H9 (cell line): ENCODE results near the gene CASP8. TPM values are rescaled to one million over a fixed set of nuclear protein-coding genes. Genes with fewer than 3 reads are reported as not detected.

Source experiments
- DNase-seq: peaks from one replicate; pipeline ENCODE4 v3.0.0-alpha.2; 2017
- H2AFZ ChIP-seq: one replicate; pipeline ENCODE4 v1.6.1; 2013; ENCODE audit warnings: mild to moderate bottlenecking, low read length, control low read depth, moderate library complexity
- H2AK5ac ChIP-seq: 2 replicates; pipeline ENCODE4 v1.6.1; 2013; ENCODE audit warnings: low read length, control low read depth, mixed read lengths; ENCODE audit not compliant: insufficient read length
- H2BK120ac ChIP-seq: one replicate; pipeline ENCODE4 v1.6.1; 2013; ENCODE audit warnings: low read depth, mild to moderate bottlenecking, low read length, control low read depth, inconsistent platforms; ENCODE audit not compliant: poor library complexity, severe bottlenecking
- H2BK12ac ChIP-seq: 2 replicates; pipeline ENCODE4 v1.6.1; 2013; ENCODE audit warnings: low read length, control low read depth, mixed read lengths, low read depth; ENCODE audit not compliant: insufficient read length
- H2BK15ac ChIP-seq: 2 replicates; pipeline ENCODE4 v1.6.1; 2013; ENCODE audit warnings: low read depth, low read length, control low read depth
- H2BK20ac ChIP-seq: one replicate; pipeline ENCODE4 v1.6.1; 2013; ENCODE audit warnings: low read depth, mild to moderate bottlenecking, low read length, control low read depth, inconsistent platforms; ENCODE audit not compliant: poor library complexity, severe bottlenecking
- H2BK5ac ChIP-seq: 2 replicates; pipeline ENCODE4 v1.6.1; 2013; ENCODE audit warnings: low read length, control low read depth, mixed read lengths; ENCODE audit not compliant: insufficient read length
- H3K14ac ChIP-seq: 2 replicates; pipeline ENCODE4 v1.6.1; 2013; ENCODE audit warnings: low read length, control low read depth; ENCODE audit not compliant: insufficient read depth
- H3K18ac ChIP-seq: 2 replicates; pipeline ENCODE4 v1.6.1; 2013; ENCODE audit warnings: low read depth, mild to moderate bottlenecking, mixed read lengths, low read length, control low read depth; ENCODE audit not compliant: insufficient read length
- H3K23ac ChIP-seq: 2 replicates; pipeline ENCODE4 v1.6.1; 2013; ENCODE audit warnings: low read length, control low read depth, mixed read lengths, low read depth; ENCODE audit not compliant: insufficient read length
- H3K23me2 ChIP-seq: 2 replicates; pipeline ENCODE4 v1.6.1; 2013; ENCODE audit warnings: low read depth, mild to moderate bottlenecking, mixed read lengths, low read length, control low read depth; ENCODE audit not compliant: insufficient read length, poor library complexity, severe bottlenecking
- H3K27ac ChIP-seq: 2 replicates; pipeline ENCODE4 v1.5.1; 2013; ENCODE audit warnings: low read length, control low read depth, mixed read lengths, low read depth; ENCODE audit not compliant: insufficient read length
- H3K27me3 ChIP-seq: 2 replicates; pipeline ENCODE4 v1.6.1; 2013; ENCODE audit warnings: low read length, control low read depth, inconsistent platforms; ENCODE audit not compliant: insufficient read depth
- H3K4ac ChIP-seq: 2 replicates; pipeline ENCODE4 v1.6.1; 2013; ENCODE audit warnings: low read depth, mild to moderate bottlenecking, control low read depth, inconsistent platforms, low read length, moderate library complexity
- H3K4me1 ChIP-seq: 2 replicates; pipeline ENCODE4 v1.6.1; 2013; ENCODE audit warnings: low read length, control low read depth, inconsistent platforms; ENCODE audit not compliant: insufficient read depth
- H3K4me2 ChIP-seq: 2 replicates; pipeline ENCODE4 v1.6.1; 2013; ENCODE audit warnings: low read length, control low read depth, mixed read lengths; ENCODE audit not compliant: insufficient read length, insufficient read depth
- H3K56ac ChIP-seq: 2 replicates; pipeline ENCODE4 v1.6.1; 2013; ENCODE audit warnings: low read depth, mild to moderate bottlenecking, mixed read lengths, low read length, control low read depth; ENCODE audit not compliant: insufficient read length
- H3K79me1 ChIP-seq: 2 replicates; pipeline ENCODE4 v1.6.1; 2013; ENCODE audit warnings: low read depth, mild to moderate bottlenecking, moderate library complexity, low read length, control low read depth, inconsistent platforms; ENCODE audit not compliant: insufficient read depth, poor library complexity, severe bottlenecking
- H3K79me2 ChIP-seq: 2 replicates; pipeline ENCODE4 v1.6.1; 2013; ENCODE audit warnings: low read length, control low read depth, inconsistent platforms; ENCODE audit not compliant: insufficient read depth
- H3K9ac ChIP-seq: 2 replicates; pipeline ENCODE4 v1.6.1; 2013; ENCODE audit warnings: low read length, control low read depth, mixed read lengths; ENCODE audit not compliant: insufficient read length; ENCODE audit errors: extremely low read depth
- H3K9me3 ChIP-seq: one replicate; pipeline ENCODE4 v1.6.1; 2013; ENCODE audit warnings: low read depth, low read length, inconsistent platforms; ENCODE audit not compliant: control insufficient read depth
- H3T11ph ChIP-seq: one replicate; pipeline ENCODE4 v1.6.1; 2013; ENCODE audit warnings: mild to moderate bottlenecking, low read length, control low read depth, inconsistent platforms
- H4K20me1 ChIP-seq: one replicate; pipeline ENCODE4 v1.6.1; 2013; ENCODE audit not compliant: control insufficient read depth, insufficient read length, insufficient read depth
- H4K5ac ChIP-seq: 2 replicates; pipeline ENCODE4 v1.6.1; 2013; ENCODE audit warnings: low read depth, mild to moderate bottlenecking, mixed read lengths, low read length, control low read depth; ENCODE audit not compliant: insufficient read length
- H4K8ac ChIP-seq: replicated peaks from 2 replicates; pipeline ENCODE4 v1.6.1; 2013; ENCODE audit warnings: low read length, control low read depth, mixed read lengths, low read depth; ENCODE audit not compliant: insufficient read length
- H4K91ac ChIP-seq: 2 replicates; pipeline ENCODE4 v1.6.1; 2013; ENCODE audit warnings: low read depth, mild to moderate bottlenecking, moderate library complexity, mixed read lengths, low read length, control low read depth; ENCODE audit not compliant: insufficient read length
- H3K27ac Mint-ChIP-seq, 3 experiments: 2 replicates in 2 of 3; 3 replicates in 1 of 3; pipeline ENCODE4 v1.8.0; 2020 to 2021; ENCODE audit warnings: mixed read lengths in 3 of 3, mild to moderate bottlenecking in 1 of 3, moderate library complexity in 1 of 3
- H3K27me3 Mint-ChIP-seq: 2 replicates; pipeline ENCODE4 v1.8.0; 2021; ENCODE audit warnings: low read depth, mild to moderate bottlenecking, moderate library complexity, mixed read lengths
- H3K36me3 Mint-ChIP-seq, 3 experiments: 2 replicates in 2 of 3; 3 replicates in 1 of 3; pipeline ENCODE4 v1.8.0; 2020 to 2021; ENCODE audit warnings: low read depth in 3 of 3, mixed read lengths in 3 of 3; ENCODE audit not compliant: insufficient read depth in 1 of 3
- H3K4me1 Mint-ChIP-seq, 2 experiments: 2 replicates each; pipeline ENCODE4 v1.8.0; 2020; ENCODE audit warnings: mixed read lengths in 2 of 2
- H3K4me3 Mint-ChIP-seq, 2 experiments: 2 replicates in 1 of 2; 3 replicates in 1 of 2; pipeline ENCODE4 v1.8.0; 2020 to 2021; ENCODE audit warnings: mild to moderate bottlenecking in 2 of 2, mixed read lengths in 2 of 2, moderate library complexity in 1 of 2
- H3K9me3 Mint-ChIP-seq, 2 experiments: 2 replicates in 1 of 2; 3 replicates in 1 of 2; pipeline ENCODE4 v1.8.0; 2020; ENCODE audit warnings: mild to moderate bottlenecking in 2 of 2, mixed read lengths in 2 of 2, moderate library complexity in 1 of 2
- WGBS: extraction: QIAGEN DNeasy Blood & Tissue Kit; methylation state at CpG from one replicate; pipeline ENCODE4 v1.1.7; 2013; ENCODE audit warnings: missing lambda C conversion rate, low lambda C conversion rate, mixed read lengths; ENCODE audit not compliant: insufficient read length; ENCODE audit errors: extremely low coverage; 5-methylcytosine and 5-hydroxymethylcytosine counted together
- total RNA-seq: library from RNA; stranded (reverse); gene quantifications from 2 replicates; pipeline ENCODE4 v1.2.1, GENCODE V29; 2021
- TF ChIP-seq, protein P1 (sequence below): fragments of 200-600 bp; sonication (generic); conservative IDR thresholded peaks from 3 replicates; pipeline ENCODE4 v1.8.0; 2021; ENCODE audit warnings: antibody characterized with exemption, mild to moderate bottlenecking

Gene CASP8
- total RNA-seq, 1 experiment from 2014 or later: 10.0 TPM

DNA sequence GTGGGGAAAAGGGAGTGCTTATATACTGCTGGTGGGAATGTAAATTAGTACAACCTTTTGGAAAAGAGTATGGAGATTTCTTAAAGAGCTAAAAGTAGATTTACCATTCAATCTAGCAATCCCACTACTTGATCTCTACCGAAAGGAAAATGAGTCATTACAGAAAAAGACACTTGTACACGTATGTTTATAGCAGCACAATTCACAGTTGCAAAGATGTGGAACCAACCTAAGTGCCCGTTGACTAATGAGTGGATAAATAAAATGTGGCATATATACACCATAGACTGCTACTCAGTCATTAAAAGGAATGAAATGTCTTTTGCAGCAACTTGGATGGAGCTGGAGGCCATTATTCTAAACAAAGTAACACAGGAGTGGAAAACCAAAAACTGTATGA lies 67.3 kb downstream of the CASP8 start:
- Histone ChIP-seq H3K9ac (no peak overlapping the region), H4K5ac (no peak overlapping the region), H2BK5ac (no peak overlapping the region), H4K91ac (no peak overlapping the region), H3T11ph (no peak overlapping the region), H3K4me1 (no peaks in the 10 kb centered on the region), H3K79me1 (no peaks in the 10 kb centered on the region), H2BK120ac (no peak overlapping the region), H3K18ac (no peak overlapping the region), H4K8ac (no peak overlapping the region), H4K20me1 (no peaks in the 10 kb centered on the region), H2BK12ac (no peak overlapping the region), H3K9me3 (no peaks in the 10 kb centered on the region), H2AK5ac (no peak overlapping the region), H3K23ac (no peak overlapping the region), H3K14ac (no peak overlapping the region), H3K79me2 (no peaks in the 10 kb centered on the region), H3K4ac (no peak overlapping the region), H3K56ac (no peak overlapping the region), H2BK15ac (no peak overlapping the region), H3K27me3 (no peaks in the 10 kb centered on the region), H3K27ac (no peak overlapping the region), H2AFZ (no peak overlapping the region), H2BK20ac (no peak overlapping the region), H3K23me2 (no peaks in the 10 kb centered on the region), H3K4me2 (no peak overlapping the region)
- Mint-ChIP-seq H3K9me3 (peaks cover 14 to 20% of the 10 kb centered on the region in 2 experiments), H3K27ac (no peak overlapping the region), H3K4me3 (no peak overlapping the region), H3K4me1 (no peaks in the 10 kb centered on the region), H3K36me3 (peaks cover 2 to 6% (median 2%) of the 10 kb centered on the region in 3 experiments; a peak in 3 of 7 replicates), H3K27me3 (no peaks in the 10 kb centered on the region)
- TF ChIP-seq, protein P1, sequence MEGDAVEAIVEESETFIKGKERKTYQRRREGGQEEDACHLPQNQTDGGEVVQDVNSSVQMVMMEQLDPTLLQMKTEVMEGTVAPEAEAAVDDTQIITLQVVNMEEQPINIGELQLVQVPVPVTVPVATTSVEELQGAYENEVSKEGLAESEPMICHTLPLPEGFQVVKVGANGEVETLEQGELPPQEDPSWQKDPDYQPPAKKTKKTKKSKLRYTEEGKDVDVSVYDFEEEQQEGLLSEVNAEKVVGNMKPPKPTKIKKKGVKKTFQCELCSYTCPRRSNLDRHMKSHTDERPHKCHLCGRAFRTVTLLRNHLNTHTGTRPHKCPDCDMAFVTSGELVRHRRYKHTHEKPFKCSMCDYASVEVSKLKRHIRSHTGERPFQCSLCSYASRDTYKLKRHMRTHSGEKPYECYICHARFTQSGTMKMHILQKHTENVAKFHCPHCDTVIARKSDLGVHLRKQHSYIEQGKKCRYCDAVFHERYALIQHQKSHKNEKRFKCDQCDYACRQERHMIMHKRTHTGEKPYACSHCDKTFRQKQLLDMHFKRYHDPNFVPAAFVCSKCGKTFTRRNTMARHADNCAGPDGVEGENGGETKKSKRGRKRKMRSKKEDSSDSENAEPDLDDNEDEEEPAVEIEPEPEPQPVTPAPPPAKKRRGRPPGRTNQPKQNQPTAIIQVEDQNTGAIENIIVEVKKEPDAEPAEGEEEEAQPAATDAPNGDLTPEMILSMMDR: no peak
- WGBS: no CpG with 5 or more reads among the region's 3 CpGs
- no peak for DNase-seq
